Measurements from ENCODE around the gene ZFAND2B.
A peak's percentile ranks its signal among the peaks of the same experiment; 100 is the strongest.
"Not testable (repeated sequence)": the region's sequence is repeated elsewhere in the genome, so short reads cannot be mapped to it uniquely, and the experiment has no call there.

The ZFAND2B gene

DNA sequence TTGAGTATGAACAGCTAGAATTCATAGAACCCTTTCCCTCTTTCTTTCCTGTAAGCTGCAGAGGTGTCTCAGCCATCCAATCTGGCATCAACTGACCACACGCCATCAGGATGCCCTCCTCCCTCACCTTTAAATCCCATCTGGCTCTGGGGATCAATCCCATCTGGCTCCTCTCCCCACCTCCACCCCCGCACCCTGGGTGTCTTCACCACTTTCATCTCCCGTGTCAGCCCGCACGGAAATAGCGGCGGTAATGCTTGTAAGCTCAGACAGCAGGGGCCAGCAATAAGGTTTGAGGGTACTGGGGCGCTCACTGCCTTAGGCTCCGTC is 46.0 kb downstream of the ZFAND2B start:
- Histone ChIP-seq H3K4me3 (peak overlapping the region; percentile 87), H3K27ac (peak overlapping the region; percentile 76 to 92)
- DNase-seq (ENCODE audit: low spot score), result no peak
- TF ChIP-seq, protein P1, sequence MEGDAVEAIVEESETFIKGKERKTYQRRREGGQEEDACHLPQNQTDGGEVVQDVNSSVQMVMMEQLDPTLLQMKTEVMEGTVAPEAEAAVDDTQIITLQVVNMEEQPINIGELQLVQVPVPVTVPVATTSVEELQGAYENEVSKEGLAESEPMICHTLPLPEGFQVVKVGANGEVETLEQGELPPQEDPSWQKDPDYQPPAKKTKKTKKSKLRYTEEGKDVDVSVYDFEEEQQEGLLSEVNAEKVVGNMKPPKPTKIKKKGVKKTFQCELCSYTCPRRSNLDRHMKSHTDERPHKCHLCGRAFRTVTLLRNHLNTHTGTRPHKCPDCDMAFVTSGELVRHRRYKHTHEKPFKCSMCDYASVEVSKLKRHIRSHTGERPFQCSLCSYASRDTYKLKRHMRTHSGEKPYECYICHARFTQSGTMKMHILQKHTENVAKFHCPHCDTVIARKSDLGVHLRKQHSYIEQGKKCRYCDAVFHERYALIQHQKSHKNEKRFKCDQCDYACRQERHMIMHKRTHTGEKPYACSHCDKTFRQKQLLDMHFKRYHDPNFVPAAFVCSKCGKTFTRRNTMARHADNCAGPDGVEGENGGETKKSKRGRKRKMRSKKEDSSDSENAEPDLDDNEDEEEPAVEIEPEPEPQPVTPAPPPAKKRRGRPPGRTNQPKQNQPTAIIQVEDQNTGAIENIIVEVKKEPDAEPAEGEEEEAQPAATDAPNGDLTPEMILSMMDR (IDR thresholded peaks at IDR 0.05), result no peak

DNA sequence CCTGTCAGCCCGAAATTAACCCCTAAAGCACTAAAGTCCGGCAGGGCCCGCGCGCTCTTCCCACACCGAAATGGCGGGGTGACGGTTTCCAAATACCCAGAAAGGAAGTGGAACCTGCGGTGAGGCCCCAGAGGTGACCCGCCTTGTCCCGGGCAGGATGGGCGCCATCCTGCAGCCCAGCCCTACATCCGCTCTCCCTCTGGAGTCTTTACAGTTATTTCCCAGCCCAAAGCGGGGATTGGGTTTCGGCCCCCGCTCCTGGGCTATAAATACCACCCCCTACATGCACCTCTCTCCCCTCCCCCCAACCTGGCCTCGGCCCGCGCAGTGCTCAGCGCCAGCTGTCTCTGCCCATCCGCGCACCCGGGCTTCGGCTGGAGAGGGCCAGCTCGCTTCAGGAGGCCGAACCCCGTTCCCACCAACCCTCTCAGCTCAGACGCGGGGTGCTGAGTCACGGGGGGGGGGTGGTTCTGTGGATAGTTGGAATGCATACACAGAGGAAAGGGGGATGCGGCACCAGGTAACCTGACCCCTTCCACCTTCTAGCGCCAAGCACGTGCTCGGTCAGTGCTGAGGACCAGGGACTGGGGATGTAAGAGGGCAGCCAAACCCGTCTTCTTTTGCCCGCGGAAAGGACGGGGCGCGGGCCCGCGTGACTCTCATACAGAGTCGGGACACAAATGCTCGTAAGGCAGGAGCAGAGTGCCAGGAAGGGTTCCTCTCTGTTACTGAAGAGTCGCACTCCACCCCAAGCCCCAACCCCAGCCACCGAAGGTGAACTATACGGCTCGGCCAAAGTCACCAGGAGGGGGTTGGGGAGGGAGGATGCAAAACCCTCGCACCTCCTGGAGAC is 46.5 kb downstream of the ZFAND2B start, which contains the start of gene TUBA4B:
TUBA4B (plus strand) TSS at position 344 of the 853 bp plus-strand sequence; CDS start at position 509, 165 bp downstream.
- peak; percentile 84 for DNase-seq (ENCODE audit: low spot score)
- peak within 1 kb of the TSS; percentile 76 to 92 for H3K27ac ChIP-seq
- TF ChIP-seq, protein P1 (IDR thresholded peaks at IDR 0.05), result no peak
- peak within 1 kb of the TSS; percentile 87 for H3K4me3 ChIP-seq

GRCh38 chr2:219253753-219254589 is 47.4 kb downstream of the ZFAND2B start, which contains the start of gene TUBA4A:
Gene TUBA4A (minus strand): TSS chr2:219253918. CDS start chr2:219253858, 60 bp downstream.
- H3K4me3 ChIP-seq, result peak within 1 kb of the TSS; percentile 87
- H3K27ac ChIP-seq, result peak within 1 kb of the TSS; percentile 76 to 92
- peak; percentile 90 for DNase-seq (ENCODE audit: low spot score)
- TF ChIP-seq, protein P1 (IDR thresholded peaks at IDR 0.05), result no peak

DNA sequence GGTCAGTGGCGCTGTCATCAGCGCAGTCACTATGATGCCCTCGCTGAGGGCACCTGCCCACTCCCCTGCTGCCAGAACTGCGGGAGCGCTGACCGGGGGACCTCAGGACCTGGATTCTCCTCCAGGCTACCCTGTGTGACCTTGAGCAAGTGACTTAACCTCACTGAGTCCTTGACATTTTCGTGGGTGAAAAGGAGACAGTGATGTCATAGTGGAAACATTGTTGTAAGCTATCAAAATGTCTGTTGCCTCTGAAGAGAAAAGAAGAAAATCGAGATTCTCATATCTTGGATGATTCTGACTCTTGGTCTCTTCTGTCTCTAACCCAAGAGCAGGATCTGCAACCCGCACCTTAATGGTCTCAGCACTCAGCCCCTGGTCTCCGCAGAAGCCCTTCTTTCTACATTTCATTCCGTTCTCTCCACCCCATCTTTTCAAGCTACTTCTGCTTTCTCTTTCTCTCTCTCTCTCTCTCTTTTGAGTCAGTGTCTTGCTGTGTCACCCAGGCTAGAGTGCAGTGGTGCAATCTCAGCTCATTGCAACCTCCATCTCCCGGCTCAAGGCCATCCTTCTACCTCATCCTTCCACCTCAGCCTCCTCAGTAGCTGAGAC is 48.1 kb downstream of the ZFAND2B start:
- Histone ChIP-seq H3K27ac (peak overlapping the region; percentile 76 to 92), H3K4me3 (peak overlapping the region; percentile 87)
- TF ChIP-seq, protein P1 (IDR thresholded peaks at IDR 0.05), result no peak
- DNase-seq (ENCODE audit: low spot score), result no peak

DNA sequence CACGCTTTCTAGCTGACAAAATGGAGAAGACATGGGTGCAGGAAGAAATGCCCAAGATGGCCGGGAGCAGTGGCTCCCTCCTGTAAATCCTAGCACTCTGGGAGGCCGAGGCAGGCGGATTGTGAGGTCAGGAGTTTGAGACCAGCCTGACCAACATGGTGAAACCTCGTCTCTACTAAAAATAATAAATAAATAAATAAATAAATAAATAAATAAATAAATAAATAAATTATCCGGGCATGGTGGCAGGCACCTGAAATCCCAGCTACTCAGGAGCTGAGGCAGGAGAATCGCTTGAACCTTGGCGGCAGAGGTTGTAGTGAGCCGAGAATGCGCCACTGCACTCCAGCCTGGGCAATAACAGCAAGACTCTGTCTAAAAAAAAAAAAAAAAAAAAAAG is 52.4 kb downstream of the ZFAND2B start:
- not testable (repeated sequence) for H3K4me3 ChIP-seq; DNase-seq (ENCODE audit: low spot score); H3K27ac ChIP-seq
